GM13977 (cell line): ENCODE measurements around the gene PLEKHG2.

ENCODE experiments used
- DNase-seq: peaks from one replicate; pipeline ENCODE4 v3.0.0; 2012; ENCODE audit warnings: low spot score
- CTCF ChIP-seq: IDR thresholded peaks from 2 replicates; pipeline ENCODE4 v1.5.1; 2012; ENCODE audit warnings: mild to moderate bottlenecking, control low read depth; ENCODE audit not compliant: insufficient read depth; ENCODE audit errors: extremely low read depth, missing control alignments
- in situ Hi-C: fragments of 300-500 bp; cut with MboI; formaldehyde crosslinking; loops from one replicate; pipeline ENCODE4 v1.12.0; 2022; ENCODE audit warnings: low sequenced_read_pairs, low pct_unique_long_range_greater_than_20kb, mixed read lengths, inconsistent platforms; ENCODE audit not compliant: unreplicated experiment

Gene PLEKHG2

GRCh38 chr19:39424934-39425333, 12.5 kb downstream of the PLEKHG2 start:
- in situ Hi-C loops, result no loop called here
- TF ChIP-seq CTCF, result no peak
- DNase-seq, result no peak

- TF ChIP-seq CTCF, result no peak
- no peak for DNase-seq
- in situ Hi-C loops, result no loop called here
Observed at GRCh38 chr19:39425744-39426143, 13.3 kb downstream of the PLEKHG2 start.

- TF ChIP-seq CTCF, result no peak
- no peak for DNase-seq
- in situ Hi-C loops, result no loop called here
Observed at GRCh38 chr19:39426170-39426569, 13.7 kb downstream of the PLEKHG2 start.

GRCh38 chr19:39427707-39428106, 15.2 kb downstream of the PLEKHG2 start:
- in situ Hi-C loops, result no loop called here
- TF ChIP-seq CTCF, result no peak

GRCh38 chr19:39428283-39429112, 16.0 kb downstream of the PLEKHG2 start:
- DNase-seq, result no peak
- no peak for TF ChIP-seq CTCF
- in situ Hi-C loops, result no loop called here

More at GRCh38 chr19:39427707-39428106, 15.2 kb downstream of the PLEKHG2 start:
- DNase-seq, result no peak

- no peak for TF ChIP-seq CTCF
- DNase-seq, result peak; percentile 42
- in situ Hi-C loops, result loop anchor here (10.0 kb wide), 1 partner anchor 104 kb away; the partner anchor contains the start of gene EID2B
Observed at GRCh38 chr19:39430675-39431593, 18.5 kb downstream of the PLEKHG2 start.
